NCI-H1417 treated with DMSO at 0.1 percent for 48 hours (cell line): Measurements from ENCODE around the gene BIRC7.
A peak's percentile ranks its signal among the peaks of the same experiment; 100 is the strongest.
"Not testable (repeated sequence)": the region's sequence is repeated elsewhere in the genome, so short reads cannot be mapped to it uniquely, and the experiment has no call there.

Experiments
- DNase-seq: peaks from one replicate; lab custom pipeline; 2025; lab: John Stamatoyannopoulos, UW

The BIRC7 gene

GRCh38 chr20:63206878-63207277 lies 28.8 kb upstream of the BIRC7 start:
- DNase-seq, result no peak

GRCh38 chr20:63208346-63208909 lies 27.3 kb upstream of the BIRC7 start:
- no peak for DNase-seq

GRCh38 chr20:63210011-63210605 lies 25.6 kb upstream of the BIRC7 start:
- no peak for DNase-seq

GRCh38 chr20:63212393-63212730 lies 23.3 kb upstream of the BIRC7 start:
- DNase-seq, result no peak

GRCh38 chr20:63212792-63213191 lies 22.9 kb upstream of the BIRC7 start:
- DNase-seq, result no peak

- no peak for DNase-seq
Measured at GRCh38 chr20:63214514-63214913, 21.2 kb upstream of the BIRC7 start.

GRCh38 chr20:63215101-63216040 lies 20.3 kb upstream of the BIRC7 start:
- no peak for DNase-seq

- DNase-seq, result peak; percentile 90
Measured at GRCh38 chr20:63216041-63216848, 19.5 kb upstream of the BIRC7 start, which contains the start of gene YTHDF1. Gene YTHDF1 (minus strand): TSS chr20:63216131. CDS start chr20:63215892, 239 bp downstream.

GRCh38 chr20:63216849-63217471 lies 18.7 kb upstream of the BIRC7 start:
- no peak for DNase-seq

- peak; percentile 26 for DNase-seq
Measured at GRCh38 chr20:63217706-63218105, 18.0 kb upstream of the BIRC7 start.

GRCh38 chr20:63218701-63219446 lies 16.8 kb upstream of the BIRC7 start:
- no peak for DNase-seq

GRCh38 chr20:63219447-63219821 lies 16.3 kb upstream of the BIRC7 start:
- no peak for DNase-seq

- no peak for DNase-seq
Measured at GRCh38 chr20:63219866-63220521, 15.7 kb upstream of the BIRC7 start.

GRCh38 chr20:63220696-63221399 lies 14.9 kb upstream of the BIRC7 start:
- no peak for DNase-seq

GRCh38 chr20:63221400-63222053 lies 14.2 kb upstream of the BIRC7 start:
- DNase-seq, result not testable (repeated sequence)

- DNase-seq, result no peak
Measured at GRCh38 chr20:63222541-63222940, 13.2 kb upstream of the BIRC7 start.

GRCh38 chr20:63223121-63223825 lies 12.4 kb upstream of the BIRC7 start:
- DNase-seq, result no peak

- no peak for DNase-seq
Measured at GRCh38 chr20:63223826-63224207, 11.9 kb upstream of the BIRC7 start.
